Activated gamma-delta T cell treated with Interleukin-2 at 50 U/mL for 16 hours (primary cell): ENCODE results near the gene CKMT2.

ENCODE experiments used
- DNase-seq: peaks from one replicate; pipeline ENCODE4 v3.0.0-alpha.2; 2020

Gene CKMT2

GRCh38 chr5:81233080-81233634, at the start of gene CKMT2:
TSS of gene CKMT2 (plus strand) at chr5:81233322. CDS start at chr5:81251133, 17,811 bp downstream.
- no peak for DNase-seq

- no peak for DNase-seq
Observed at GRCh38 chr5:81183811-81184748, 49.0 kb upstream of the CKMT2 start.

- no peak for DNase-seq
Observed at GRCh38 chr5:81184749-81185110, 48.4 kb upstream of the CKMT2 start.

- DNase-seq, result no peak
Observed at GRCh38 chr5:81187885-81188284, 45.2 kb upstream of the CKMT2 start.

- no peak for DNase-seq
Observed at GRCh38 chr5:81188962-81189361, 44.2 kb upstream of the CKMT2 start.

GRCh38 chr5:81189875-81190498, 43.1 kb upstream of the CKMT2 start:
- DNase-seq, result no peak

GRCh38 chr5:81191726-81192372, 41.3 kb upstream of the CKMT2 start:
- no peak for DNase-seq

GRCh38 chr5:81192373-81192750, 40.8 kb upstream of the CKMT2 start:
- DNase-seq, result no peak

GRCh38 chr5:81194633-81195334, 38.3 kb upstream of the CKMT2 start:
- peak; percentile 72 for DNase-seq

GRCh38 chr5:81195335-81195929, 37.7 kb upstream of the CKMT2 start:
- no peak for DNase-seq

GRCh38 chr5:81202655-81203054, 30.5 kb upstream of the CKMT2 start:
- no peak for DNase-seq

GRCh38 chr5:81203729-81204128, 29.4 kb upstream of the CKMT2 start:
- DNase-seq, result no peak

- DNase-seq, result no peak
Observed at GRCh38 chr5:81204205-81204604, 28.9 kb upstream of the CKMT2 start.

- no peak for DNase-seq
Observed at GRCh38 chr5:81205058-81205457, 28.1 kb upstream of the CKMT2 start.

- DNase-seq, result no peak
Observed at GRCh38 chr5:81207009-81207408, 26.1 kb upstream of the CKMT2 start.

- DNase-seq, result no peak
Observed at GRCh38 chr5:81208904-81209303, 24.2 kb upstream of the CKMT2 start.

GRCh38 chr5:81209386-81209785, 23.7 kb upstream of the CKMT2 start:
- DNase-seq, result no peak

- no peak for DNase-seq
Observed at GRCh38 chr5:81209869-81210493, 23.1 kb upstream of the CKMT2 start.

- no peak for DNase-seq
Observed at GRCh38 chr5:81212211-81212751, 20.8 kb upstream of the CKMT2 start.

- no peak for DNase-seq
Observed at GRCh38 chr5:81213070-81213469, 20.1 kb upstream of the CKMT2 start.

GRCh38 chr5:81214848-81215247, 18.3 kb upstream of the CKMT2 start:
- DNase-seq, result no peak

GRCh38 chr5:81216152-81216551, 17.0 kb upstream of the CKMT2 start:
- DNase-seq, result no peak
